Stimulated activated CD4-positive, alpha-beta T cell treated with anti-CD3 and anti-CD28 coated beads, Interleukin-1b, Interleukin-23, amount 100 ng/mL, for 1 hour (primary cell): ENCODE measurements around the gene CLEC16A.
A peak's percentile ranks its signal among the peaks of the same experiment; 100 is the strongest.
"Not testable (repeated sequence)": the region's sequence is repeated elsewhere in the genome, so short reads cannot be mapped to it uniquely, and the experiment has no call there.

Source experiments
- DNase-seq, 2 donors: peaks; one replicate each; pipeline ENCODE4 v3.0.0-alpha.2; 2020; ENCODE audit warnings: low read depth in 2 of 2

Gene CLEC16A

GRCh38 chr16:11219178-11219577 lies 274.8 kb downstream of the CLEC16A start:
- no peak for DNase-seq

GRCh38 chr16:11220507-11220906 lies 276.1 kb downstream of the CLEC16A start:
- DNase-seq: not testable (repeated sequence)

GRCh38 chr16:11224096-11224893 lies 279.9 kb downstream of the CLEC16A start:
- DNase-seq: no peak

GRCh38 chr16:11224894-11225676 lies 280.7 kb downstream of the CLEC16A start:
- DNase-seq: peak in 1 of 2 donors; percentile 70

GRCh38 chr16:11225677-11226549 lies 281.5 kb downstream of the CLEC16A start:
- DNase-seq: no peak

GRCh38 chr16:11229432-11229831 lies 285.1 kb downstream of the CLEC16A start:
- DNase-seq: no peak

- no peak for DNase-seq
Observed at GRCh38 chr16:11229906-11230305, 285.5 kb downstream of the CLEC16A start.

GRCh38 chr16:11231367-11231970 lies 287.1 kb downstream of the CLEC16A start:
- no peak for DNase-seq
